ENCODE results near the gene BCL7A. TPM values are rescaled to one million over a fixed set of nuclear protein-coding genes. Genes with fewer than 3 reads are reported as not detected.

The BCL7A gene
- total and polyA plus RNA-seq, 4 donors: 3.5 to 8.3 (median 4.9) TPM

GRCh38 chr12:122035292-122035691 lies 13.6 kb downstream of the BCL7A start:
- Histone ChIP-seq H3K27ac (ENCODE audit: low read depth in 1 of 2, low read length in 2 of 2) (no peak overlapping the region), H3K4me3 (ENCODE audit: low read depth in 1 of 3, low read length in 3 of 3) (no peak overlapping the region), H3K27me3 (ENCODE audit: control insufficient read depth in 4 of 4, insufficient read depth in 4 of 4, low read length in 3 of 4) (no peaks in the 10 kb centered on the region), H3K9me3 (ENCODE audit: control insufficient read depth in 4 of 4, low read length in 3 of 4) (no peaks in the 10 kb centered on the region), H3K9ac (ENCODE audit: low read depth in 1 of 2, low read length in 2 of 2) (no peak overlapping the region), H3K36me3 (ENCODE audit: control insufficient read depth in 4 of 4, insufficient read depth in 3 of 4, low read depth in 1 of 4, low read length in 3 of 4) (peaks cover 0 to 12% (median 6%) of the 10 kb centered on the region in 4 donors), H3K4me1 (ENCODE audit: control insufficient read depth in 4 of 4, insufficient read depth in 4 of 4, low read length in 3 of 4) (peaks cover 0 to 7% (median 2%) of the 10 kb centered on the region in 4 donors)
- WGBS: 88% methylated on average over 8 of the region's 8 CpGs
- TF ChIP-seq HNF4G (IDR thresholded peaks at IDR 0.05): no peak
- TF ChIP-seq MAX (IDR thresholded peaks at IDR 0.05): no peak
- no peak for TF ChIP-seq RAD21 (IDR thresholded peaks at IDR 0.05)
- no peak for TF ChIP-seq SP1 (IDR thresholded peaks at IDR 0.05)
- TF ChIP-seq FOXA2 (IDR thresholded peaks at IDR 0.05): no peak
- DNase-seq (ENCODE audit: low spot score): no peak

GRCh38 chr12:122036153-122036552 lies 14.5 kb downstream of the BCL7A start:
- Histone ChIP-seq H3K36me3 (ENCODE audit: control insufficient read depth in 4 of 4, insufficient read depth in 3 of 4, low read depth in 1 of 4, low read length in 3 of 4) (peaks cover 0 to 12% (median 6%) of the 10 kb centered on the region in 4 donors), H3K4me3 (ENCODE audit: low read depth in 1 of 3, low read length in 3 of 3) (no peak overlapping the region), H3K27ac (ENCODE audit: low read depth in 1 of 2, low read length in 2 of 2) (no peak overlapping the region), H3K9me3 (ENCODE audit: control insufficient read depth in 4 of 4, low read length in 3 of 4) (no peaks in the 10 kb centered on the region), H3K4me1 (ENCODE audit: control insufficient read depth in 4 of 4, insufficient read depth in 4 of 4, low read length in 3 of 4) (peaks cover 3 to 14% (median 8%) of the 10 kb centered on the region in 4 donors), H3K9ac (ENCODE audit: low read depth in 1 of 2, low read length in 2 of 2) (no peak overlapping the region), H3K27me3 (ENCODE audit: control insufficient read depth in 4 of 4, insufficient read depth in 4 of 4, low read length in 3 of 4) (no peaks in the 10 kb centered on the region)
- WGBS: 95% methylated on average over 6 of the region's 6 CpGs
- TF ChIP-seq ZBTB33 (IDR thresholded peaks at IDR 0.05) (no peak), FOXA2 (IDR thresholded peaks at IDR 0.05) (no peak), NR2F2 (IDR thresholded peaks at IDR 0.05) (no peak), JUND (IDR thresholded peaks at IDR 0.05) (no peak), GABPA (IDR thresholded peaks at IDR 0.05 in 1 of 2, conservative IDR thresholded peaks at IDR 0.05 in 1 of 2) (no peak), TAF1 (conservative IDR thresholded peaks at IDR 0.05) (no peak), YY1 (IDR thresholded peaks at IDR 0.05) (no peak), HNF4A (conservative IDR thresholded peaks at IDR 0.05) (no peak), REST (IDR thresholded peaks at IDR 0.05) (no peak), ATF3 (IDR thresholded peaks at IDR 0.05) (no peak), SP1 (IDR thresholded peaks at IDR 0.05) (no peak), FOXA1 (IDR thresholded peaks at IDR 0.05) (no peak)
- DNase-seq (ENCODE audit: low spot score): no peak
